ENCODE data around the gene BRAF. TPM values are rescaled to one million over a fixed set of nuclear protein-coding genes. Genes with fewer than 3 reads are reported as not detected.

BRAF gene
- total RNA-seq, 4 donors from 2014 or later, result 36.5 to 59.6 (median 45.4) TPM

GRCh38 chr7:140810830-140811556, 113.7 kb downstream of the BRAF start:
- H3K4me3 ChIP-seq (ENCODE audit: low read depth, poor library complexity, severe bottlenecking), result no peak overlapping the region
- 19 to 27% methylated on average over 5 of the region's 5 CpGs for WGBS, 2 donors
- no peak for TF ChIP-seq POLR2A (IDR thresholded peaks at IDR 0.05)
- TF ChIP-seq CTCF (IDR thresholded peaks at IDR 0.05), result peak in 1 of 3 donors; percentile 44
- peak in 1 of 2 donors; percentile 64 for DNase-seq (ENCODE audit: low spot score in 2 of 2)
- intact Hi-C loops (cut with DNase I; ENCODE audit: low total_unique reads), result no loop called here

GRCh38 chr7:140810385-140810784, 114.3 kb downstream of the BRAF start:
- no peak for TF ChIP-seq CTCF (IDR thresholded peaks at IDR 0.05)
- TF ChIP-seq POLR2A (IDR thresholded peaks at IDR 0.05), result no peak
- 93 to 95% methylated on average over 9 of the region's 9 CpGs for WGBS, 2 donors
- intact Hi-C loops (cut with DNase I; ENCODE audit: low total_unique reads), result no loop called here
- no peak for DNase-seq (ENCODE audit: low spot score in 2 of 2)
- H3K4me3 ChIP-seq (ENCODE audit: low read depth, poor library complexity, severe bottlenecking), result no peak overlapping the region

- TF ChIP-seq CTCF (IDR thresholded peaks at IDR 0.05) (no peak), POLR2A (IDR thresholded peaks at IDR 0.05) (no peak)
- H3K4me3 ChIP-seq (ENCODE audit: low read depth, poor library complexity, severe bottlenecking), result no peak overlapping the region
- WGBS, 2 donors, result 72 to 79% methylated on average over 2 of the region's 2 CpGs
- no peak for DNase-seq (ENCODE audit: low spot score in 2 of 2)
- intact Hi-C loops (cut with DNase I; ENCODE audit: low total_unique reads), result no loop called here
Measured at GRCh38 chr7:140778975-140779374, 145.8 kb downstream of the BRAF start.

- intact Hi-C loops (cut with DNase I; ENCODE audit: low total_unique reads), result no loop called here
- no peak for DNase-seq (ENCODE audit: low spot score in 2 of 2)
Measured at GRCh38 chr7:140778568-140778967, 146.2 kb downstream of the BRAF start.

GRCh38 chr7:140774371-140774770, 150.4 kb downstream of the BRAF start:
- TF ChIP-seq CTCF (IDR thresholded peaks at IDR 0.05) (no peak), POLR2A (IDR thresholded peaks at IDR 0.05) (no peak)
- WGBS, 2 donors, result 90 to 94% methylated on average over 4 of the region's 4 CpGs
- H3K4me3 ChIP-seq (ENCODE audit: low read depth, poor library complexity, severe bottlenecking), result no peak overlapping the region
- DNase-seq (ENCODE audit: low spot score in 2 of 2), result no peak
- intact Hi-C loops (cut with DNase I; ENCODE audit: low total_unique reads), result no loop called here

More at GRCh38 chr7:140778568-140778967, 146.2 kb downstream of the BRAF start:
- H3K4me3 ChIP-seq (ENCODE audit: low read depth, poor library complexity, severe bottlenecking), result no peak overlapping the region
- no peak for TF ChIP-seq CTCF (IDR thresholded peaks at IDR 0.05)
- TF ChIP-seq POLR2A (IDR thresholded peaks at IDR 0.05), result no peak
- 81 to 90% methylated on average over 1 of the region's 1 CpG for WGBS, 2 donors

GRCh38 chr7:140773104-140773503, 151.6 kb downstream of the BRAF start:
- no peak for TF ChIP-seq POLR2A (IDR thresholded peaks at IDR 0.05)
- TF ChIP-seq CTCF (IDR thresholded peaks at IDR 0.05), result no peak
- no peak for DNase-seq (ENCODE audit: low spot score in 2 of 2)
- intact Hi-C loops (cut with DNase I; ENCODE audit: low total_unique reads), result no loop called here
- 95% methylated on average over 3 of the region's 3 CpGs for WGBS, 2 donors
- no peak overlapping the region for H3K4me3 ChIP-seq (ENCODE audit: low read depth, poor library complexity, severe bottlenecking)

All from lower leg skin (tissue), 4 donors.